Measurements from ENCODE around the gene TNFSF11. TPM values are rescaled to one million over a fixed set of nuclear protein-coding genes. Genes with fewer than 3 reads are reported as not detected.

TNFSF11 gene
- total and polyA plus RNA-seq, 2 of the 4 experiments (the other 2 are of a cell fraction), result not detected

- Histone ChIP-seq H3K4ac (ENCODE audit: low read depth, low read length) (no peak overlapping the region), H3K4me3 (ENCODE audit: insufficient read depth, low read depth, low read length) (no peak overlapping the region), H3K18ac (ENCODE audit: low read depth, low read length) (no peak overlapping the region), H3K36me3 (ENCODE audit: control insufficient read depth, insufficient read depth, low read length) (no peaks in the 10 kb centered on the region), H3K27ac (ENCODE audit: insufficient read depth, low read length) (no peak overlapping the region), H3K56ac (ENCODE audit: extremely low read depth, insufficient read depth, low read length) (no peak overlapping the region), H3K23ac (ENCODE audit: low read depth, low read length) (no peak overlapping the region), H3K9me3 (ENCODE audit: control insufficient read depth, insufficient read depth, low read length) (no peaks in the 10 kb centered on the region), H2BK5ac (ENCODE audit: low read depth, low read length, poor library complexity, severe bottlenecking) (no peak overlapping the region), H3K27me3 (ENCODE audit: control insufficient read depth, insufficient read depth, low read length) (peaks cover 42% of the 10 kb centered on the region), H3K9ac (ENCODE audit: low read depth, low read length) (no peak overlapping the region), H4K5ac (ENCODE audit: low read depth, low read length) (no peak overlapping the region), H4K20me1 (ENCODE audit: insufficient read depth, low read length) (no peaks in the 10 kb centered on the region), H2AFZ (replicated peaks; ENCODE audit: low read length, poor library complexity) (peak overlapping the region; percentile 48), H3K9me1 (ENCODE audit: insufficient read depth, low read length) (no peaks in the 10 kb centered on the region), H2BK20ac (ENCODE audit: low read depth, low read length) (no peak overlapping the region), H4K91ac (ENCODE audit: insufficient read depth, low read depth, low read length) (no peak overlapping the region), H3K14ac (replicated peaks; ENCODE audit: low read depth, low read length) (no peak overlapping the region), H3K4me2 (ENCODE audit: low read depth, low read length) (no peak overlapping the region), H3K4me1 (ENCODE audit: control insufficient read depth, insufficient read depth, low read length) (no peaks in the 10 kb centered on the region), H2BK120ac (ENCODE audit: low read depth, low read length) (no peak overlapping the region), H2BK15ac (ENCODE audit: low read depth, low read length) (no peak overlapping the region), H4K8ac (ENCODE audit: low read depth in 2 of 2, low read length in 2 of 2) (no peak overlapping the region), H2AK5ac (ENCODE audit: low read depth, low read length) (no peak overlapping the region), H3K79me1 (ENCODE audit: low read depth in 1 of 2, low read length in 2 of 2) (no peaks in the 10 kb centered on the region), H2AK9ac (replicated peaks; ENCODE audit: low read depth, low read length, poor library complexity) (no peak overlapping the region)
- CTCF ChIA-PET, result no interaction called here
- in situ Hi-C loops (cut with MboI; ENCODE audit: low sequenced_read_pairs) (loop anchor here (10.0 to 25.0 kb wide), 2 partner anchors 493 to 1196 kb away; partner anchors contain the start of gene ENOX1), dilution Hi-C loops (cut with HindIII; ENCODE audit: low sequenced_read_pairs, unreplicated experiment) (no loop called here), intact Hi-C loops (cut with micrococcal nuclease) (loop anchor here (5.0 to 10.0 kb wide), 4 partner anchors 243 to 1281 kb away; partner anchors contain the start of gene DNAJC15)
- DNase-seq, result no peak
- POLR2A ChIA-PET (ENCODE audit: unreplicated experiment), result interaction anchor here (0.6 kb wide), 1 partner anchor 9 kb away, joined by 3 read pairs; no protein-coding TSS in a partner anchor
- no peak for TF ChIP-seq POLR2A (IDR thresholded peaks at IDR 0.05; ENCODE audit: low read depth, low read length)
- TF ChIP-seq CEBPB (IDR thresholded peaks at IDR 0.05; ENCODE audit: low read depth, low read length), result peak; percentile 73
- TF ChIP-seq SMC3 (IDR thresholded peaks at IDR 0.05; ENCODE audit: low read depth, low read length), result no peak
- TF ChIP-seq FOS (IDR thresholded peaks at IDR 0.05; ENCODE audit: low read depth, low read length), result no peak
- TF ChIP-seq, protein P1, sequence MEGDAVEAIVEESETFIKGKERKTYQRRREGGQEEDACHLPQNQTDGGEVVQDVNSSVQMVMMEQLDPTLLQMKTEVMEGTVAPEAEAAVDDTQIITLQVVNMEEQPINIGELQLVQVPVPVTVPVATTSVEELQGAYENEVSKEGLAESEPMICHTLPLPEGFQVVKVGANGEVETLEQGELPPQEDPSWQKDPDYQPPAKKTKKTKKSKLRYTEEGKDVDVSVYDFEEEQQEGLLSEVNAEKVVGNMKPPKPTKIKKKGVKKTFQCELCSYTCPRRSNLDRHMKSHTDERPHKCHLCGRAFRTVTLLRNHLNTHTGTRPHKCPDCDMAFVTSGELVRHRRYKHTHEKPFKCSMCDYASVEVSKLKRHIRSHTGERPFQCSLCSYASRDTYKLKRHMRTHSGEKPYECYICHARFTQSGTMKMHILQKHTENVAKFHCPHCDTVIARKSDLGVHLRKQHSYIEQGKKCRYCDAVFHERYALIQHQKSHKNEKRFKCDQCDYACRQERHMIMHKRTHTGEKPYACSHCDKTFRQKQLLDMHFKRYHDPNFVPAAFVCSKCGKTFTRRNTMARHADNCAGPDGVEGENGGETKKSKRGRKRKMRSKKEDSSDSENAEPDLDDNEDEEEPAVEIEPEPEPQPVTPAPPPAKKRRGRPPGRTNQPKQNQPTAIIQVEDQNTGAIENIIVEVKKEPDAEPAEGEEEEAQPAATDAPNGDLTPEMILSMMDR (conservative IDR thresholded peaks at IDR 0.05; ENCODE audit: low read depth, low read length), result no peak
- TF ChIP-seq, protein P2, sequence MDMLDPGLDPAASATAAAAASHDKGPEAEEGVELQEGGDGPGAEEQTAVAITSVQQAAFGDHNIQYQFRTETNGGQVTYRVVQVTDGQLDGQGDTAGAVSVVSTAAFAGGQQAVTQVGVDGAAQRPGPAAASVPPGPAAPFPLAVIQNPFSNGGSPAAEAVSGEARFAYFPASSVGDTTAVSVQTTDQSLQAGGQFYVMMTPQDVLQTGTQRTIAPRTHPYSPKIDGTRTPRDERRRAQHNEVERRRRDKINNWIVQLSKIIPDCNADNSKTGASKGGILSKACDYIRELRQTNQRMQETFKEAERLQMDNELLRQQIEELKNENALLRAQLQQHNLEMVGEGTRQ (IDR thresholded peaks at IDR 0.05; ENCODE audit: low read depth, low read length), result no peak
- no peak for TF ChIP-seq BHLHE40 (IDR thresholded peaks at IDR 0.05; ENCODE audit: low read depth, low read length)
- no peak for ATAC-seq (ENCODE audit: low read depth)
- BruUV-seq (replicated peaks), result no TSS peak
- WGBS, 2 experiments (ENCODE audit: extremely low coverage in 2 of 2, insufficient read length in 1 of 2), result 92% methylated on average over 2 of the region's 4 CpGs; no CpG with 5 or more reads in 1 of the 2 experiments
Measured at GRCh38 chr13:42591602-42592001, 17.6 kb downstream of the TNFSF11 start.

Data from IMR-90 (cell line).